ENCODE results near the gene OTOGL. TPM values are rescaled to one million over a fixed set of nuclear protein-coding genes. Genes with fewer than 3 reads are reported as not detected.
"Not testable (repeated sequence)": the region's sequence is repeated elsewhere in the genome, so short reads cannot be mapped to it uniquely, and the experiment has no call there.

OTOGL gene
- total RNA-seq, 4 donors from 2014 or later = 0.72 to 1.2 (median 0.88) TPM

GRCh38 chr12:80064951-80065350, 34.4 kb upstream of the OTOGL start:
- Histone ChIP-seq H3K36me3 (no peaks in the 10 kb centered on the region), H3K27me3 (no peaks in the 10 kb centered on the region), H3K9me3 (no peaks in the 10 kb centered on the region), H3K27ac (no peak overlapping the region), H3K4me3 (no peak overlapping the region), H3K4me1 (no peaks in the 10 kb centered on the region)
- 73% methylated on average over 2 of the region's 2 CpGs for WGBS
- DNase-seq (ENCODE audit: low spot score in 2 of 2) = no peak
- TF ChIP-seq EP300 (IDR thresholded peaks at IDR 0.05) (no peak), CTCF (IDR thresholded peaks at IDR 0.05) (no peak)

- no peaks in the 10 kb centered on the region for H3K4me1 ChIP-seq
- no peaks in the 10 kb centered on the region for H3K36me3 ChIP-seq
- DNase-seq (ENCODE audit: low spot score in 2 of 2) = no peak
- no peak overlapping the region for H3K4me3 ChIP-seq
- no peaks in the 10 kb centered on the region for H3K9me3 ChIP-seq
- WGBS = 56% methylated on average over 2 of the region's 2 CpGs
- no peaks in the 10 kb centered on the region for H3K27me3 ChIP-seq
- no peak overlapping the region for H3K27ac ChIP-seq
- no peak for TF ChIP-seq CTCF (IDR thresholded peaks at IDR 0.05)
- no peak for TF ChIP-seq POLR2A (IDR thresholded peaks at IDR 0.05)
- no peak for TF ChIP-seq EP300 (IDR thresholded peaks at IDR 0.05)
- no peak for TF ChIP-seq POLR2AphosphoS5 (IDR thresholded peaks at IDR 0.05)
Observed at GRCh38 chr12:80068173-80068572, 31.2 kb upstream of the OTOGL start.

- H3K36me3 ChIP-seq; DNase-seq (ENCODE audit: low spot score in 2 of 2); H3K4me1 ChIP-seq; H3K27ac ChIP-seq; H3K9me3 ChIP-seq; H3K4me3 ChIP-seq; H3K27me3 ChIP-seq: not testable (repeated sequence)
- WGBS = 86% methylated on average over 1 of the region's 9 CpGs
Observed at GRCh38 chr12:80083892-80084614, 15.3 kb upstream of the OTOGL start.

- Histone ChIP-seq H3K36me3 (no peaks in the 10 kb centered on the region), H3K4me1 (no peaks in the 10 kb centered on the region), H3K9me3 (no peaks in the 10 kb centered on the region), H3K4me3 (no peak overlapping the region), H3K27ac (no peak overlapping the region), H3K27me3 (no peaks in the 10 kb centered on the region)
- TF ChIP-seq POLR2A (IDR thresholded peaks at IDR 0.05) (no peak), POLR2AphosphoS5 (IDR thresholded peaks at IDR 0.05) (no peak), CTCF (IDR thresholded peaks at IDR 0.05) (no peak), EP300 (IDR thresholded peaks at IDR 0.05) (no peak)
- DNase-seq (ENCODE audit: low spot score in 2 of 2) = no peak
- 73% methylated on average over 3 of the region's 3 CpGs for WGBS
Observed at GRCh38 chr12:80086025-80086424, 13.3 kb upstream of the OTOGL start.

- no peak overlapping the region for H3K4me3 ChIP-seq
- WGBS = 87% methylated on average over 8 of the region's 8 CpGs
- H3K27me3 ChIP-seq = no peaks in the 10 kb centered on the region
- H3K4me1 ChIP-seq = no peaks in the 10 kb centered on the region
- no peaks in the 10 kb centered on the region for H3K36me3 ChIP-seq
- H3K27ac ChIP-seq = no peak overlapping the region
- no peak for TF ChIP-seq EP300 (IDR thresholded peaks at IDR 0.05)
- DNase-seq (ENCODE audit: low spot score in 2 of 2) = no peak
- H3K9me3 ChIP-seq = no peaks in the 10 kb centered on the region
Observed at GRCh38 chr12:80087486-80088213, 11.7 kb upstream of the OTOGL start.

- TF ChIP-seq POLR2AphosphoS5 (IDR thresholded peaks at IDR 0.05) = no peak
- no peak for TF ChIP-seq EP300 (IDR thresholded peaks at IDR 0.05)
- no peak for TF ChIP-seq POLR2A (IDR thresholded peaks at IDR 0.05)
- no peak for TF ChIP-seq CTCF (IDR thresholded peaks at IDR 0.05)
- Histone ChIP-seq H3K4me1 (peaks cover 17% of the 10 kb centered on the region), H3K36me3 (no peaks in the 10 kb centered on the region), H3K9me3 (no peaks in the 10 kb centered on the region), H3K27me3 (no peaks in the 10 kb centered on the region), H3K27ac (no peak overlapping the region), H3K4me3 (no peak overlapping the region)
- DNase-seq (ENCODE audit: low spot score in 2 of 2) = no peak
- 70% methylated on average over 1 of the region's 1 CpG for WGBS
Observed at GRCh38 chr12:80100591-80100990, 1.3 kb downstream of the OTOGL start.

Data from suprapubic skin (tissue), 4 donors.